ENCODE measurements around the gene TAL1.

GRCh38 chr1:47209725-47210325 lies 22.2 kb downstream of the TAL1 start:
- no peak for TF ChIP-seq CTCF (IDR thresholded peaks at IDR 0.05; ENCODE audit: extremely low read depth in 1 of 2, insufficient read depth in 1 of 2, low read depth in 1 of 2, low read length in 2 of 2)
- TF ChIP-seq EZH2 (IDR thresholded peaks at IDR 0.05; ENCODE audit: borderline replicate concordance, low read depth, low read length, severe bottlenecking) = no peak
- no peak for TF ChIP-seq POLR2A (IDR thresholded peaks at IDR 0.05; ENCODE audit: low read depth, low read length)
- TF ChIP-seq POLR2AphosphoS5 (IDR thresholded peaks at IDR 0.05; ENCODE audit: insufficient read depth, low read depth, low read length) = no peak
- TF ChIP-seq MAX (IDR thresholded peaks at IDR 0.05; ENCODE audit: insufficient read depth, insufficient read length) = no peak
- TF ChIP-seq MYC (IDR thresholded peaks at IDR 0.05; ENCODE audit: low read depth, low read length) = no peak
- no peak for TF ChIP-seq GATA2 (IDR thresholded peaks at IDR 0.05; ENCODE audit: insufficient read depth, insufficient read length, low read depth, low read length)
- TF ChIP-seq JUN (IDR thresholded peaks at IDR 0.05; ENCODE audit: borderline replicate concordance, insufficient read depth, insufficient read length, low read depth) = no peak
